HG03432 (cell line): ENCODE results near the gene DBN1.

Experiments
- ATAC-seq: cut with Tn5 transposase; IDR thresholded peaks from one replicate; pipeline ENCODE4 v1.9.1; 2021; ENCODE audit warnings: mild to moderate bottlenecking, moderate library complexity; ENCODE audit not compliant: unreplicated experiment

The DBN1 gene

DNA sequence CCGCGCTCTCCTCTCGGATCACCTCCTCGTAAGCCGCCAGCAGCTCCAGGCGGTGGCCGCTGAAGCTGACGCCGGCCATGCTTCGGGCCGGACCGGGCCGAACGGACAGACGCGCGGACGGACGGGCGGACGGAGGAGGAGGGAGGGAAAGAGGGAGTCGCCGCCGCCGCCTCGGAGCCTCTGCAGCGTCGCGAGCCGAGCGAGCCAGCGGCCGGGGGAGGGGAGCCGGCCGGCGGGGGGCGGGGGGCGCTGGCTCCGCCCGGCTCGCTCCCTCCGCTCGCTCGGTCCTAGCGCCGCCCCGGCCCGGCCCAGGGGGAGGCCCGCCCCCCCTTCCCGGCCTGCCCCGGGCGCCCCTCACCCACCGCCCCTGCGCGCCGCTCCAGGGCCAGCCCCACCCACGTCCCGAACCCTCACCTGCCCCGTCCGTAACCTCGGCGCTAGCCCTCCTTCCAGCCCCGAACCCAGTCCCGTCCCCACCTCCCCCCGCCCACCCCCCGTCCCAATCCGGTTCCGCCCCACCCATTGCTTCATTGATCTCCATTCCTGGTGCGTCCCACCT, at the start of gene DBN1:
Gene DBN1, minus strand, starts transcription at position 192 of the 559 bp plus-strand sequence. Its CDS starts 113 bp downstream, at position 79.
- ATAC-seq = no peak

DNA sequence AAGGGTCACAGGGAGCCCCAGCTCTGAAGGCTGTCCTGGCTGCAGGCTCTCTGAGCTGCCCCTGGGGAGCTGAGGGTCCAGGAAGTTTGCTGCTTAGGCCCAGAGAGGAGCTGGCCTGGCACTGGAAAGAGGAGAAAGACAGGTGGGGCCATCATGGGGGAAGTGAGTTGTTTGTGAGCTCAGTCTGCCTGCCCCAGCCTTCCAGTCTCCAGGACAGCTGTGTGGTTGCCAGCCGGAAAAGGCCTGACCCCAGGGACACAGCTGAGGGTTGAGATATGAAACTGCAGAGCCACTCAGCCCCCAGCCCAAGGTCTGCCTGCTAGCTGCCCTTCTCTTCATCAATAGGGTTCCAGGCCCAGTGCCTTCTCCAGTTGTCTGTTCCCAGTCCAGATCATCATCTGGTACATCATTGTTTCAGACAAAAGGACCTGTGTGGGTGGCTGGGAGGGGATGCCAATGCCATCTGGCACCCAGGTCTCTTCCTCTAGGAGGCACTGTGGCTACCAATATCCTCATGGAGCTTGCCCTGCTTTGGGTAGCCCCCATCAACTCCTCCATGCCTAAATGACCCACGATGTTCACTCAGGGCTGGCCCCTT, 47.6 kb upstream of the DBN1 start:
- no peak for ATAC-seq

DNA sequence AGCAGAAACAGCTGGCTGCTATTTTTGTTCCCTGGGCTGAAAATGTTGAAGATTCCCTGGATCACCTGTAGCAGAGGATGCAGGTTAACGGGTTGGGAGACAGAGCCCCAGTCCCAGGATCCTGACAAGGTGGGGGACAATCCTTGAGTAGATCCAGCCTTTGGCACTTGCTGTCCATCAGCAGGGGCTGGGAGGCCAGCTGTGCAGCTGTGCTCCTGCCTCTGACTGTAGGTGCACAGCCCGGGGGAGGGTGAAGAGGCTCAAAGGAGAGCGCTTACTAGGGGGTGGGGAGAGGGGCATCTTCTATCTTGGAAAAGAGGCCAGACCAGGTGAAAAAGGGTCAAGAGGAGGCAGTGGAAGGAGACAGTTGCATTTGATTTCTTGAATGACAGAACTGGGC, 46.8 kb upstream of the DBN1 start:
- no peak for ATAC-seq

DNA sequence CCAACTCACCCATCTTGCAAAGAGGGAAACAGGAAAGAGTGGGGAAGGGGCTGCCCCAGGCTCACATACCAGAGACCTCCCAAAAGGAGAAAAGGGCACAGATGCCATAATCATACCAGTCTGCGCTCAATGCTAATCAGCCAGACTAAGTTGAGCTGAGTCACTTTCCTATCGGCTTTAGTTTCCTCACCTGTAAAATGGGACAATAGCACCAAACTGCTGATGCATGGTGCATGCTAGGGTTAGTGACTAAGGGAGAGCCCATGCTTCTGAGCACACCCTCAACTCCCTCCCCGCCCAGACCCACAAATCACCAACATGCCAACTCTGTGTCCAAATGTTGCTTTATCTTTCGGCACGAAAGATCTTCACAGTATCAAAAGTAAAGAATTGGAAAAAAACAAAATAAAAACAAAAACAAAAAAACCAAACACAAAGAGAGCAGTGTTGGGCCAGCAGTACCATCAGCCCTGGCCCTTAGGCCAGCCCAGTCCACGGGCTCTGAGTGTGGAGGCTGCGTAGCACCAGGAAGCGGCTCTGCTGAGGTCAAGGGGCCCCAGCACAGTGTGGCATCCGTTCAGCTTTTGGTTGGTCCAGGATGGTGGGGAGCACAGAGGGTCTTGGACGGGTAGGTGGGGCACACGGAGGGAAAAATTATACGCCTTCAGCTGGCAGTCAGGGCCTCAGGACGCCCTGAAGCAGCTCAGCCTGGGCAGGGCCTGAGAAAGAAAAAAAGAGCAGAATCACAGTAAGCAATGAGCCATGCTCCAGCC, 46.2 kb upstream of the DBN1 start:
- ATAC-seq = no peak

DNA sequence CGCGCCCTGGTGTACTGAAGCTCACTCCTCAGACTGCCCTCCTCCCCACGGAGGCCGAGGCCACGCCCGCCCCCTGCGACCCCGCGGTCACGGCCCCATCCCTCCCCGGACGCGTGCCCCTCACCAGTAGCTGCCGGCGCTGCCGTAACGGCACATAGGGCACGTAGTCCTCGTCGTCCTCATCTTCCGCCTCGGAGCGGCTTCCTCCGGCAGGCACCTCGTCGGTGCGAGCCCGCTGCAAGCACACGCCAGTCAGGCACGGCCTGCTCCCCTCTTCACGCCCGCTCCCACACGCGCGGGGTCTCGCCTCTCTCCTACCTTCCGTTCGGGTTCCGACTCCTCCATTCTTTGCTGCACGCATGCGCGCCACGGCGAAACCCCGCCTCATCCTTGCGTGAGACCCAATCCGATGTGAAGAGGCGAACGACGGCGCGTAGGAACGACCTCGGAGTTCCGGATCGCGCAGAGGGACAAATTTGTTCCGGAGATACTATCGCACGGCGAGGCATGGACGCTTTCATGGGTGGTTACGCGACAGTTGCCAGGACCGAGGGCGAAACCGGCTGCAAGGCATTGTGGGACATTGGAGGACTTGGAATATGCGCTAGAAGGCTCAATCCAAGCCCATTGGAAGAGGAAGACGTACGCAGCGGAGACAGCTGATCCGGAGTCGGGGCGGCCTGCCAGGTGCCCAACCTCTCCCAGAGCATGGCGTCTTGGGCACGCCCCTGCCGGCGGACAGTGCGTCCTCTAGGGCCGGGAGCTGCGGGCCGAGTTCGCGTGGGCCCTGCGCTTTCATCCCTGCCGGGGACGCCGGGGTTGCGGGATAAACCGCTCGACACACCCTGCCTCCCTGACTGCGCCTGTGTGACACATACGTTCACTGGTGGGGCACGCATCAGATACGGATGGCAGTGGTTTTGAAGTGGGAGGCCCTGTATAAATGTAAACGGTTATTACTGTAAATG, 43.5 kb upstream of the DBN1 start, which contains the start of gene DDX41:
Gene DDX41, minus strand, starts transcription at position 361 of the 968 bp plus-strand sequence. Its CDS starts 16 bp downstream, at position 345.
- peak; percentile 83 for ATAC-seq

DNA sequence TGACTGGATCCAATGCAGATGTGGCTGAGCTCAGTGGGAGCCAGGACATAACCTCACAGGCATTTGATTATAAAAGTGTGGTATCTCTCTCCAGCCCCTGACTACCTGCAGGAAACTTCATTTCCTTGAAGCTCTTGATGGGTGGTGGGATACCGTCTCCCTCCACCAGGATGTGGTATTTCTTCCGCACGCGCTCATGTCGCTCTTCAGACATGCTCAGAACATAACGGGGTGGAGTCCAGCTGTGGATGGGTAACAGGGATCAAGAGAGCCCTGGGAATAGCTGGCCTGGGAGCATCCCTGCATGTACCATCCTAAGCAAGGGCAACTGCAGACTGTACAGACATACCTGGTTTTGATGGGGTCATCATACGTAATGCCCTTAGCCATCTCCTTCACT, 42.1 kb upstream of the DBN1 start:
- ATAC-seq = no peak

DNA sequence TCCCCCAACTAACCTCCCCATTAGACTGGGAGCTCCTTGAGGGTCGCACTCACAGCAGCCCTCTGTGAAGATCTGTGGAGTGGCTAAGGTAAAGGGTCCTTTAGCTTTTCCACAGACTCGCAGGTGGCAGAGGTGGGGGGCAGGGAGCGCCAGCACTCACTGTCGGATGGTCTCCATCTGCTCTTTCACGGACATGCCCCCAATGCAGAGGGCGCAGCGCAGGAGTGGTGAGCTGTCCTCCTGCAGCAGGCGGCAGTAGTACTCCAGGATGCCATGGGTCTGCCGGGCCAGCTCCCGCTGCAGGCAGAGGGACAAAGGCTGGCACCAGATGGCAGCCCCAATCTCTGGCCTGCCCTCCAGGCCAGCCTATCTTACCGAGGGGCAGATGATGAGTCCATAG, 41.1 kb upstream of the DBN1 start:
- no peak for ATAC-seq

DNA sequence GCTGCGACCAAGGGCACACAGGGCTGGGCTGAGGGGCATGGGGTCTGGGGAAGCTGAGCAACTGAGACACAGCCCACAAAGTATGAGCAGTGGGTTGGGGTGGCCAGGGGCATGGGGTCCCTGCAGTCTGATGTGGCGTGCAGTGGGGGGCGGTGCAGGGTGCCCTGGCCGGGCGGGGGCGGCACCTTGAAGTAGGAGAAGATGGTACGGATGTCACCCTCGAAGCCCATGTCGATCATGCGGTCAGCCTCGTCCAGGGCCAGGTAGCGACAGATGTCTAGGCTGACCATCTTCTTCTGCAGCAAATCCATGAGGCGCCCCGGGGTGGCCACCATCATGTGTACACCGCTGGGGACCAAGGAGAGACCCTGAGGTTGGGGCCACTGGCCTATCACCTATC, 40.1 kb upstream of the DBN1 start:
- ATAC-seq = no peak

DNA sequence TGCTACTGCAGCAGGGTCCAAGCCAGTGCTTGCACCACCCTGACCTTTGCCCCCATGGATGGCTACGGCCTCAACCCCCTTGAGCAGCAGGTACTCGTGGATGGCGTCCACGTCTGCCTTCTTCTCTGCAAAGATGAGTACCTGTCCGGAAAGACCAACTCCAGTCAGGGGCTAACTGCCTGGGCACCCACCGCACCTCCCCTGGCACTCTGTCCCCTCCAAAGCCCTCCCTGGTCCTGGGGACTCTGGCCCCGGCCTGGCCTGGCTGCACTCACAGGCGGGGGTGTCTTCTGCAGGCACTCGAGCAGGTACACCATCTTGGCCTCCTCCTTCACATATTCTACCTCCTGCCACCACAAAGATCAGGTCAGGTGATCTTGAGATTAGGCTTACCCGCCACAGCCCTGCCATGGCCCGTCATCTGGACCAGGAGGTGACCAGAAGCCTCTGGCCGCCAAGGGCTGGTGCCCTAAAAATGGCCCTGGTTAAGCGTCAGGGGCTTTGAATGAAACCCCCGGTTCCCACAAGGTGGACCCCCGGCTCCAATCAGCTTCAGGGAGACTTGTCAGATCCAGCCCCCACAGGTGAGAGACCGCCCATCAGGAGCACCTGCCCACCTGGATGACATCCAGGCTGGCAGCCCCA, 39.4 kb upstream of the DBN1 start:
- no peak for ATAC-seq

DNA sequence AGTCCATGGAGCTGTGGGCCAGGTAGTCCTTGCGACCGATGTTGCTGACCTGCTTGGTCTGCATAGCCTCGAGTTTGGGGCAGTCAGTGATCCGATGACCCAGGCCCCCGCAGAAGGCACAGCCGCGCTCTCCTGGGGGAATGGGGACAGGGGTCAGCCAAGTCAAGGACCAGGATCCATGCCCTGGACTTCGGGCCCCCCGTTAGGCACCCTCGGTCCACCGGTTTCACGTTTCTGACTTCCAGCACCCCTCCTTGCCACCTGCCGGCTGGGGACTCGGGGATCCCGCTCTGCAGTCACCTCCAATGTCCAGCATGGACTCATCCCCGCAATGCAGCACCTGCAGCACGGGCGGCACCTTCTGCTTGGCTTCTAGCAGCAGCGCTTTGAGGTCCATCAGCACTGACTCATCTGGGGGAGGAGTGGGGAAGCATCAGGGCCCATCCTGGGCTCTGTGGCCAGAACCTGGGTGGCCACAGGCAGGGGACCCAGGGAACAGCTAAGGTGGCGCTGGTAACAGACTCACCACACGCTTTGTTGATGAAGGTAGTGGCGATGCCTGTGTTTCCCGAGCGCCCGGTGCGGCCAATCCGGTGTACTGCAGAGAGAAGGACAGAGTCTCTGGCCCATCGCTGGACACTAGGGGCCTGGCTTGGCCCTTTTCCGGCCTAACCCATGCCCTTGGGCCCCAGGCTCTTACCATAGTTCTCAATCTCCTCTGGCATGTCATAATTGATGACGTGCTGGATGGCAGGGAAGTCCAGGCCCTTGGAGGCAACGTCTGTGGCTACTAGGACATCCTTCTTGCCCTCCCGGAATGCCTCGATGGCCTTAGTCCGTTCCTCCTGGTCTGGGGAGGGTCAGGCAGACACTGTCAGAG, 38.6 kb upstream of the DBN1 start:
- no peak for ATAC-seq

DNA sequence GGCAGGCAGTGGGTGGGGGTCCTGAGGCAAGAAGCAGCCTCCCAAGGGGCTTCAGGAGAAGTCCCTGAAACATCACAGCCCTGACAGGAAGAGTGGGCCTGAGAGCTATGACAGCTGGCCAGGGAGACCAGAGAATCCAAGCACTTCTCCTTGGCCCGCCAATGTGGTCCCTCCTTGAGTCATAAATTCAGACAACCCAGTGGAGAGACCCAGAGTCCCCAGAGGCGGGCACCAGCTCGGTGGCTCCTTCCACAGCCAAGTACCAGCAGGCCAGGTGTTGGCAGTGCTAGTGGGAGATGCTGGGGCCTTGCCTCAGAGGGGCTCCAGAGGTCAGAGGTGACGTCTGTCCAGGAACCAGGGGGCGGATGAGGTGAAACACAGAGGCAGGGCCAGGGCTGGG, 37.7 kb upstream of the DBN1 start:
- ATAC-seq = no peak

DNA sequence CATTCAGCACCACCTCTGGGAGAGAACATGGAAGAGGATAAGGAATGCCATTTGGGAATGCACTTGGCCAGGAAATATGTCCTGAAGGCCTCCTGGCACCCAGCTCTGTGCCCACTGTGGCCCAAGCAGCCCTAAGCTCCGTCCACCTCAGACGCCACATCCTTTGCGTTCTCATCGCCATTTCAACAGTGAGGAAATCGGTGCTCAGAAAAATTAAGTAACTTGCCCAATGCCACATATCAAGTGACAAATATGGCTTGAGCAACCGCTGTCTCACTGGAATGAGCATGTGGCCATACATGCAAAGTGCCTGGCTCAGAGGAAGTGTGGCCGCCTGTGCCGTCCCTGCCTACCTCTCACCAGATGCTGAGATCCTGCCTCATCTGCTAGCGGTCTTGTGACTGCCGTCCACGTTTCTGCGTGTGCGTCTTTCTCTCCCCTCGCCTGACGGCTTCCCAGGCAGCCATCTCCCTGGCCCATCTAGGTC, 37.2 kb upstream of the DBN1 start:
- peak; percentile 25 for ATAC-seq

DNA sequence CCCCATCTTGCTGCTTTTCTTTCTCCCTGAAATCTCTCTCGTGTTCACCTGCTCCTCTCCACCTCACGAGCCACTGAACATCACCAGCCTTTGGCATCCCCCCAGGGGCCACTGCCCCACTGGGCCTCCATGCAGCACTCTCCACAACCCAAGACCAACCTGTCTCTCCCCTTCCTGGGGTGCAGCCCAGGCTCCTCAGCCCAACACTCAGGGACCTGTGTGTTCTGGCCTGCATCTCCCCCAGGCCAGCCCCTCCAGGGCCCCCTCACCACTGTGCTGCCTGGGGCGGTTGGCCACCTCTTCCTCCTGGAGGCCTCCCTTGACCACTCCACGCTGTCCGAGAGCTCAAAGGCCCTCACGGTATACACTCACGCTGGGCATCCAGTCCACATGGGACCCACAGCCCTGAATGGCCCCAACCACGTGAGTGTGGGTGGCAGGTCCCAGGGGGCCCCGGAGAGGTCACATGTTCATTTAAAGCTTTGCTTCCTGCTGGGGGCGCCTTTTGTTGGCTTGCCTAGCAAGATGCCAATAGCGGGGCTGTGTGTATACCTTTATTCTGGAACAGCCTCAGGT, 36.6 kb upstream of the DBN1 start:
- peak; percentile 50 for ATAC-seq

DNA sequence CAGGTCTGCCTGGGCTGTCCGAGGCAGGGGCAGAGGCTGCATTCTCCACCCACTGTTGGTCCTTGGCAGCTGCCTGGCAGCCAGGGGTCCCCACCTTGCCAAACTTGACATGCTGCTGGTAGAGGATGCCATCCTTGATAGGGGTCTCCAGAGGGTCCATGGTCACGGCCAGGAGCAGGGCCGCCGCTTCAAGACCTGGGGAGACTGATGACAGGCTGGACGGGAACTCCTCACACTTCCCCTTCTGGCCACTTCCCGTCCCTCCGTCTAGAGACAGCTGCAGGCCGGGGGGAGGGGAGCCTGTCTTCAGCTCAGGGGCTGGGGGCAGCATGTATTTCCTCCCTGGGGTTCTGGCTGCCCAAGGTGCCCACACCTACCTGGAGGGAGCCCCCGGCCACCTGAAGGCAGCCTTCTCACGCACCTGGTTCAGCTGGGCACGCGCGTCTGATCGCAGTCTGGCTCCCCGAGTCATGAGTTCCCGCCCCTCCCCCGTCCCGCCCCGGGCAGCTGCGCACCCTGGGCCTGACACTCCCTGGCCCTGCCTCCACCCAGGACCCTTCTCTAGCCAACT, 36.0 kb upstream of the DBN1 start, which contains the start of gene DOK3:
Gene DOK3, minus strand, starts transcription at position 446 of the 571 bp plus-strand sequence. Its CDS starts 286 bp downstream, at position 160.
- peak; percentile 33 for ATAC-seq

DNA sequence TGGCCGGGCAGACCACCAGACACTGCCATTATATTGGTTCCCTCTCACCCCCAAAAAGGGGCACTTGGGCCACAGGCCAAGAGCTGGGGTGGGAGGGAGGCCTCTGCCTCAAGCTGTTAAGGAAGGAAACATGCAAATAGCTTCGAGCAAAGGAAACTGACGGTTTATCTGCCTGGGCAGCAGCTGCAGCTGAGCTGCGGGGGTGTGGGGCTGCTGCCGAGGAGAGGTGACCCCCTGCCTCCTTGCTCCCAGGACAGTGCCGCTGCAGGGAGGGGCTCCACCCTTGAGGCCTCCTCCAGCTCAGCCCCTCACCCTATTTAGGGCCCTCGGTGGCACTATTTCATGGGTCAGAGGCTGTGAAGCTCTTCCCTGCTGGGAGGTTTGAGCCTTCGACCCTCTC, 35.4 kb upstream of the DBN1 start:
- peak; percentile 29 for ATAC-seq

DNA sequence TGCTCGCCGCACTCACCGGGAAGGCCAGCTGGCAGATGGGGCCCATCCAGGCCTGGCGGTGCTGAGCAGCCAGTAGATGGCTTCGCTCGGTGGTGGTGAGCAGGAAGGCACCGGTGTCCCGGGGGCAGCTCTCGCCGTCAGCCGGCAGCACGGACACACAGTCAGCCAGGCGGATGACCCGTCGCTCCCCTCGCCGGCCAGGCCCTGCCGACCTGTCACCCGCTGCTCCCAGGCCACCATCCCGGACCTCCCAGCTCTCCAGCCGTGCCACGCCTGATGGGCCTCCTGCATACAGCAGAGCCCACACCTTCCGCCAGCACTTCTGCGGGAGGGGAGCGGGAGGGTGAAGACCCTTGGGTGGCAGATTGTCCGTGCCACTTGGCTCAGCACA, 34.8 kb upstream of the DBN1 start:
- no peak for ATAC-seq

DNA sequence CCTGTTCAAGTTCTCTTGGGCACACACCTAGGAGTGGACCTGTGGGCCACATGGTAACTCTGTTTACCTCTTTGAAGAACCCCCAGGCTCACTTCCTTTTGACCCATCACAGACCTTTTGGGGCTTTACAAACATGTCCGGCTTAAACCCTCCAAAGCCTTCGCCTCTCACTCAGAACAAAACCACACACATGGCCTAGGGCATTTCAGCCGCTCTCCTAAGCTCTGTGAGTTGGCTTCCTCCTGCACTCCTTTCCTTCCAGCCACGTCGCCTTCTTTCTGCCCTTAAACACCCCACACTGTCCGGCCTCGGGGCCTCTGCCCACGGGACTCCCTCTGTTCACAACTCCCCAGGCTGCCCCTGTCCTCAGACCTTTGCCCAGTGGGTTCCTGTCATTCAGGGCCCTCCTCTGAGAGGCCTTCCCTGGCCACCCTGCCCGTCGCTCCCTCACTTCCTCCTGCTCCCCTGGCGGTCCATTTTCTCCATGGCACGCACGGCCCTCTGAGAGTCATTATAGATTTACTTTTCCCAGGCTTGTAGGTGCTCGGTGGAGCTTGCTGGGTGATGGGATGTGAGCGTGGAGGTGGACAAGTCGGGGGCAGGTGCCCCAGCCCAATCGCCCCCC, 34.3 kb upstream of the DBN1 start:
- ATAC-seq = no peak

DNA sequence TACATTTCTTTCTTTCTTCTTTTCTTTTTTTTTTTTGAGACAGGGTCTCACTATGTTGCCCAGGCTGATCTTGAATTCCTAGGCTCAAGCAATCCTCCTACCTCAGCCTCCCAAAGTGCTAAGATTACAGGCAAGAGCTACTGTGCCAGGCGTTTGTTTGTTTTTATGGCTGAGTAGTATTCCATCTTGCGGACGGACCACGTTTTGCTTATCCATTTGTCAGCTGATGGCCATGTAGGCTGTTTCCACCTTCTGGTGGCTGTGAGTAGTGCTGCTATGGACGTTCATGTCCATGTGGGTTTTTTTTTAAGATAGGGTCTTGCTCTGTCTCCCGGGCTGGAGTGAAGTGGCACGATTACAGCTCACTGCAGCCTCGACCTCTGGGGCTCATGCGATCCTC, 33.7 kb upstream of the DBN1 start:
- no peak for ATAC-seq
